GM21737 (cell line): ENCODE data around the gene PLXDC2.

ENCODE experiments used
- ATAC-seq: cut with Tn5 transposase; IDR thresholded peaks from one replicate; pipeline ENCODE4 v1.9.1; 2021; ENCODE audit warnings: mild to moderate bottlenecking, moderate library complexity; ENCODE audit not compliant: unreplicated experiment

PLXDC2 gene

DNA sequence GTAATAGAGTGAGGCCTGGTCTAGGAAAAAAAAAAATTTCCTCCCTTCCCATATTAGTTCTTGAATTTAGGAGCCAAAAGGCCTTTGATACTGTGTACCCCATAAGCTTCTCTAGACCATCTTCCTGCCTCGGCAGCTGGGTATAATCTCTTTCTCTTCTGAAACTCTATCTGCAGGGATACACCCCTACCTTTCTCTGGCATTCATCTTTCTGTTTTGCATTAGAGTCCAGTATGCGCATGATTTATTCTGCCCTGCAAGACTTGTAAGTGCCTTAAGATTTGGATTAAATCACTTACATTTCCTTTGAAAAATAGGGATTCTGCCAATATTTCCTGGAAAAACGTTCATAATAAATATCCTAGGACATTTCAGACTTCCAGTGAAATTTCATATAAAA, 431.2 kb downstream of the PLXDC2 start:
- no peak for ATAC-seq

DNA sequence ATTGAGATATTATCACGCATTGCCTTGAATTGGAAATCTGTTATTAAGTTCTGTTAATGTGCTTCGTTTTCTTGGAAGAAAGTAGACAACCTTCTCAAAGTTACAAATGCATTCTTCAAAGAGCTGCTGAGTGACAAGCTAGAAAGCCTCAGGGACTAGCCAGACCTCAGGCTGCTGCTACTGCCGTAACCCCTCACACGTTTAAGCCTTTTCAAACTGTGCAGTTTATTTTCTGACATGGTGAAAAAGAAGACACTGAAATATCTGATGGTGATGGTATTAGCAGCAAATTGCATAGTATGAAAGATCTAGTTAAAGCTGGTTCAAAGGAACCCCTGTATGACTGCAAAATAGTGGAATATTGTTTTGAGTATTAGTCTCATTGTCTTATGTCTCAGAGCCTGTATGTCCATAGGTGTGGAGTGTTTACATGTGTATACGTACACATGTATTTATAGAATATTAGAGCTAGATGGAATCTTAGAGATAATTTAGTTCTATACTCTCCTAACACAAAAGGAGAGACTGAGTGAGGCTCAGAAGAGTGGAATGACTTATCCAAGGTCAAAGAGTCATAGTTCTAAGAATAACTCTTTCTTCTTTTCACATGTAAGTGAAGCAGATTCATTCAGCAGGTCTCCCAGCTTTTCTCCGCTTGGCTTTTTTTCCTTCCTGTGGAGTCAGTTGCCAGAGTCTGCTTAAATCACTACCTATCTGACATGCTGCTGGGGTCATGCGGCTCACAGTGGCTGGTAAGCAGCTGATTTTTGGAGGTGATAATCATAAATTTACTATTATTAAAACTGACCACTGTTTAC, 431.9 kb downstream of the PLXDC2 start:
- no peak for ATAC-seq

DNA sequence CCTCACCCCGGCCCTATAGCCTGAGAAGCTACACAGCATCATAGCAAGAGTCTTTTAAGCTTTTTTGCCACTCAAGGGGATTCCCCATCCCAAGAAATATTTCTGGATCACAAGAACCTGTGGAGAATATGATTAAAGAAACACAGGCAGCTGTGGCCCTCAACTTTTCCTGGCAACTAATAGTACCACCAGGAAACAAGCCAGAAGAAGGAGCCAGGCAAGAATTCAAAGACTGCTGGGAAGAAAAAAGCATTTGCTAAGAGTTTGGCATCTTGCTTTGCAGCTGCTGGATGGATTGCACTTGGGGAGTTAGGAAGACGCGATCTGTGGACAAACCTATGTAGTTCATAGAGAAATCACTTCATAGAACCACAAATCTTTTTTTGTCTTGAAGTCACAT, 437.8 kb downstream of the PLXDC2 start:
- no peak for ATAC-seq

DNA sequence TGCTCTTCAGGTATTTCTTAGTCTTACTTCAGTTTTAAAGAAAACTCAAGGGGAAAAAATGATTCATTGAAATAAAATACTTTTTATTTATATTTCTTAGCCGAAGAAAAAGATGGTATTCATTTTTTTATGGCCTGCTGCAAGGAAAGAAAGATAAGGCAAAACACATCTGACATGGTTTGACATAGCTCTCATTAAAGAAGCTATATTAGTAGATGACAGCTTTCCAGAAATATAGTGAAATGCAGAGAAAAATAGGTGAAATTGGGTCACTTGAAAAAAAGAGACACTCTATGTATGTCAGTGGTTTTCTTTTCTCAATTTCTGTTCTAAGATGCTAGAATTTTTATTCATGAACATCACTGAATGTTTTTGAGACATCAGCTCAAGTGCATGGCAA, 438.3 kb downstream of the PLXDC2 start:
- no peak for ATAC-seq

DNA sequence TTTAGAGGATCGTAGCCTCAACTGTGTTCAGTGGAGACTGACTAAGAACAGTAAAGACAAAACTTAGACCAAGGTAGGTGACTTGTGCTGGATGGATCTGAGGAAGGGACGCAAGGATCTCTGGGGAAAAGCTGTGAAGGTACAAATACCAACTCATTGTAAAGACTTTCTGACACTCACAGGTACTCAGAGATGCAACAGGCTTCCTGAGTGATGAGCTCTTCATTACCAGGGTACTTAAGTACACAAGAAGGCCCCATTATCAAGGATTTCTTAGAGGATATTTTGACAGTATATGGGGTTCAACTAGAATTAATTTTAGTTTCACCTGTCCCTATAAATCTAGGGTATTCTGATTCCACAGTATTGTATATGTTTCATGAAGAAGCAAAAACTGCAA, 440.7 kb downstream of the PLXDC2 start:
- no peak for ATAC-seq

DNA sequence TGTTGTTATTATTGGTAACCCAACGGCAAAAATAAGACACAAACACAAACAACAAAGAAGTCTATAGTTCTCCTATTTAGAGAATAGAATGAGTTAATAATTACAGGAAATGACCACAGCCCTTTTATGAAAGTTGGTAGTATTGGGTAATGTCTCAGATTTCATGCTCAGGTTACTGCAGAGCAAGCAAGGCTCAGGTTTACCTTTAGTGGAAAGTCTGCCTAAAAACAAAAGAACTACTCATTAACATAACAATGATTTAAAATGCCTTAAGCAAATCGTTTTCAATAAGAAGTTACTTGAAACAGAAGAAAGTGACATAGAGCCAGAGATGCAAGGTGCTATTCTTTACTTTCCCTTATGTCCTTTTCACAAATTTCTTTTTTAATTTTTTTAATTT, 441.2 kb downstream of the PLXDC2 start:
- no peak for ATAC-seq

DNA sequence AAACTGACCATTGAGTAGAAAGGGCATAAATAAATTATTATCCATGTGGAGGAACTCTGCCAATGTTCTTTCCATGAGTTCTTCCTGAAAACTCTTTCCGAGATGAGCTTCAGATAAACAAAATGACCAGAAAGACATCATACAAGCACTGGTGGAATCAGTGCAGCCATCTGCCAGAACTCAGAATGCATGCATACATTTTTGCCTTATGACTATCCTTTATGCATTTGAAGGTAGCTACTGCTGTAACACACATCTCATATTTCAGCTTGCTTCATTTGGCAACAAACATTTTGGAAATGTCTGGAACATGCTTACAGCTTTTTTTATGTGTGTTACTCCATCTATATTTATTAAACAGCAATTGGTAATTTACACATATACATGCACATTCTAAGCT, 448.9 kb downstream of the PLXDC2 start:
- ATAC-seq: no peak

DNA sequence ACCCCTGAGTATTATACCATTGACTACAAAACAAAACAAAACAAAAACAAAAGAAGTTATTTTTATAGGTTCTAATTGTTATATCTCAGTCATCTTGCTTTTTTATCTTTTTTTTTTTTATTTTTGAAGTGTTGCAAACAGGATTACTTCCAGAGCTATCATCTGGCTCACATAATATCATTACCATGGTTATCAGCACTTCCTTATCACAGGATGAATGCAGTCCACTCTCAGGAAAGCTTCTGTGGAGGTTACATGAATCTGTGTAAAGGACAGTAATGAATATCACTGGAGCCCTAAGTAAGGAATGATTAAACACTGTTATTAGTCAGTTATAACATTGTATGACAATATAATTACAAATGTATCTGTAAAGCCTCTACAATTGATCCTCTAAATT, 451.5 kb downstream of the PLXDC2 start:
- no peak for ATAC-seq

DNA sequence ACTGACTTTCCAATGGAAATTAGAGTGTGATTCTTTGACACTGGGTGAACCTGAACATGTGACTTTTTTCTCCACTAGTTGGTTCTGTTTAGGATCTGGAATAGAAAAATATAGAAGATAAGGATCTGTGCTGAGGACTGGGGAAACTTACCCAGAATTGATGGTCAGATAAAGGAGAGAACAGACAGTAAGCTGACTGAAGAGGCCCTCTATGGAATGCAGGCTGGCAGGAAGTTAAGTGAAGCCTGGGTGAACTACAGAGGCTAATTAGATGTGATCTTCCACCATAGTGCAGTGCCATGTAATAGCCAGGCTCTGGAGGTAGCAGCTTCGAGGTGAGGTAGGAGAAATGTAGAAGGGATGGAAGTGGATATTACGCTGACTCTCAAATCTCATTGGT, 455.3 kb downstream of the PLXDC2 start:
- no peak for ATAC-seq

DNA sequence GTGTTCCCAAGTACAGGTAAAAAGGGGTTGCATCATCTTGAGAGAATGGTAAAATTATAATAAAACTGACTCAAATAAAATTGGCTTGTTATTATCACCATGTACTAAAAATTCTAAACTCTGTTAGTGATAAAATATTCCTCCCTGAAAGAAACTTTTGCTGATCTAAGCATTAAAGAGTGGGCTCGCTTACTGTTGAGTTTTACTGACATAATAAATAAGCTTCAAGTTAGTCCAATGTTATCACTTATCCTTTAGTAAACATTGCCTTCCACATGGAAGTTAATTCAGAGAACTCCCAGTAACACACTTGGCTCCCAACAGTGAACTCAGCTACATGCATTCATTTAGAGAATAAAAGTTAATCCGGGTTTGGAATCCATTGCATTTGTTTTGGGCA, 456.4 kb downstream of the PLXDC2 start:
- no peak for ATAC-seq

DNA sequence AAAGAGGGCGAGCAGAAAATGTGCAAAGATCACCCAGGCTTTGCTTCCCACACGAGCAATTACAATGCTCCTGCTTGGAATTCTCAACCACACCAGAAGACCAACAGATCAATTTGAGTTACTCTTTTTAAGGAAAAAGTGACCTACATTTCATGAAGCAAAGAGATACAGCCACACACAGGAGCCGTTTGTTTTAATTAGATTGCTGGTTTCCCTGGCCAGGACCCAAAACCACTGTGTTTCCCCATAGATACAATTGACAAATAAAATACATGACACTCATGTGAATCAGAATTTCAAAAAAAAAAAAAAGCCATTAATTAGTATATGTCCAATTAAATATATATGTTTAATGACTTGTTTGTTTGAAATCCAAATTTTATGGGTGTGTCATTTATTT, 458.3 kb downstream of the PLXDC2 start:
- no peak for ATAC-seq

DNA sequence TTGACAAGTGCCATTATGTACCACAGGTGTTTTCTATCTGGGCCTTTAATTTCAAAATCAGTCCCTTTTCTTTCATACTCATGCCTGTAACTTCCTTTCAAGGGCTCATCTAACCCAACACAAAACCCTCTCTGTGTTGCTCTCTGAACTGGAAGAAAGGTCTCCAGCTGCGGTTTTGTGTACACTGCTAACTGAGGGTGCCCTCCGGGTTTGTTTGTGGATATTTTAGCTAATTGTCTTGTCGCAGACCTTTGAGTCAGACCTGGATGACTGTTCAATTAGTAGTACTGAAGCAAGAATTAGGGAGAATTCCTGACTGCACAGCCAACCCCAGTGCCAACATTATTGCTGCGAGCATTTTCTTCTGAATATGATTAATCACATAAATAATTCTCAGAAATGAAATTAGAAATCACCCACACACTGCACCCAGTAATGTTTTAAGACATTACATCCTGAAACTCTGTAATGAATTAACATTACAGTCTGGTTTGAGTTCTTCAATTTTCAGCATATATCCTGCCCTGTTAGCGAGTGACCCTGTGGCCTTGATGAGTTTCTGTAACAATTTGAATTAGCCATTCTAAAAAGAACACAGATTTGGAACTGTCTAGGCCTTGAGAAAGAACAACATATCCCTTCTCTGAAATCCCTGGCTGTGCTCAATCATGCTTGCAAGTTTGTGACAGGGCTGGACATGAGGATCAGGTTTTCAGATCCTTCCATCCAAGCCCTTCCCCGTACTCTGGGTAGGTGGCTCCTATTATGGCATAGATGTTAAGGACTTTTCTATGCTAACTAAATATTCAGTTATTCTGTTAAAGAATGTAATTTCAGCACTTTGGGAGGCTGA, 460.1 kb downstream of the PLXDC2 start:
- no peak for ATAC-seq

DNA sequence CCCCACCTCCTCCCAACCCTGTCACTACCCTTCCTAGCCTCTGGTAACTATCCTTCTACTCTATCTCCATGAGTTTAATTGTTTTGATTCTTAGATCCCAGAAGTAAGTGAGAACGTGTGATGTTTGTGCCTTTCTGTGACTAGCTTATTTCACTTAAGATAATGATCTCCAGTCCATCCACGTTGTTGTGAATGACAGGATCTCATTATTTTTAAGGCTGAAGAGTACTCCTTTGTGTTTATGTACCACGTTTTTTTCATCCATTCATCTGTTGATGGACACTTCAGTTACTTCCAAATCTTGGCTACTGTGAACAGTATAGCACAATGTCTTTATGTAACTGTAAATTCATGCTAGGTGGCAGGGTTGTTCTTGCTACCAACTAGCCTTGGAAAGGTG, 461.6 kb downstream of the PLXDC2 start:
- ATAC-seq: no peak

DNA sequence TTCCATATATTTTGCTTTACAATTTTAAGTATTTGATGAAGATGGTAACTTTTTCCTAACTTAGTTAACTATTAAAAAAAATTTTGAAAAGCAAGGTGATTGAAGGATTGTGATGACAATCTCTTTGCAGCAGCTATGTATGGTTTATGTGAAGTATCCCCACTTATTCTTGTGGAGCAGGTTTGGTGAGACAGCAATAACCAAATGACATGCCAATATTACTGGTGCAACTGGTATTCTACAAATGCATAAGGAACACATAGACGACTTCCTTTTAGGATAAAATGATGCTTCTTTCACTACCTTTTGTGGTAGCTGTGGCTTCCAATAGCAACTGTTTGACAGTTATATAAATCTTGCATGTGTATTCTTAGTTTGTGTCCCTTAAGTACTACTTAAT, 465.3 kb downstream of the PLXDC2 start:
- no peak for ATAC-seq

DNA sequence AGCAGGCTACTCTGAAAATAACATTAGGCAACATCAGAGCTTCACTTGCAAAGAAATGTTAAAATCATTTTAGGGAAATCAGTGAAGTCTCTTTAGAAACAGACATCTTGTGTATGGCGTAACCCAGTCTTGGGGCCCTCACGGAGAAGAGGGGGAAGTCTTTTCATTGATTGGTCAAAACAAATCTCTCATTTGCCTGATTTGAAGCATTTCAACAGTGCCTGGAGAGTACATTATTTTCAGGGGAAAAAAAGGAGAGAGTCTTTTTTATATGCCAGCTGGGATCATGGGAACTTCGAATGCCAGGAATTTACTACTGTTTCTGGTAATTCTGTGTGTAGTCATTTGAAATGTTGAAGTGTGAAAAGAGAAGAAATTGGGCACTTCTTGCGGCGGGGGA, 471.4 kb downstream of the PLXDC2 start:
- ATAC-seq: no peak

DNA sequence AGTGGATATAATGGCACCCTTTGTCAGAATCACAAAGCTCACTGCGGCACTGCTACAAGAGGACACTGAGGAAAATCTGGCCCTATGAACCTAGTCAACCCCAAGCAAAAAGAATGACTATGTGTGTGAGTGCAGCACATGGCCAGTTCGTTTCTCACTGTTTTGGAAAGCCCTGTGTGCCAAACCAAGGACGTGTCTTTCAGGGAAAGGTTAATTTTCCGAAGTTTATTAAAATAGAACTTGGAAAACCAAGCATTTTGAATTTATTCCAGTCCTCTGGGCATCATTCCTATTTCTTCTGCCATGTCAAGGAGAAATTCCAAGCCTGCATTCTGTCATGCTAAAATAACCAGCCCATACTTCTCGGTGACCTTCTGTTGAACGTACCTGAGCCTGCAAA, 471.8 kb downstream of the PLXDC2 start:
- ATAC-seq: no peak

DNA sequence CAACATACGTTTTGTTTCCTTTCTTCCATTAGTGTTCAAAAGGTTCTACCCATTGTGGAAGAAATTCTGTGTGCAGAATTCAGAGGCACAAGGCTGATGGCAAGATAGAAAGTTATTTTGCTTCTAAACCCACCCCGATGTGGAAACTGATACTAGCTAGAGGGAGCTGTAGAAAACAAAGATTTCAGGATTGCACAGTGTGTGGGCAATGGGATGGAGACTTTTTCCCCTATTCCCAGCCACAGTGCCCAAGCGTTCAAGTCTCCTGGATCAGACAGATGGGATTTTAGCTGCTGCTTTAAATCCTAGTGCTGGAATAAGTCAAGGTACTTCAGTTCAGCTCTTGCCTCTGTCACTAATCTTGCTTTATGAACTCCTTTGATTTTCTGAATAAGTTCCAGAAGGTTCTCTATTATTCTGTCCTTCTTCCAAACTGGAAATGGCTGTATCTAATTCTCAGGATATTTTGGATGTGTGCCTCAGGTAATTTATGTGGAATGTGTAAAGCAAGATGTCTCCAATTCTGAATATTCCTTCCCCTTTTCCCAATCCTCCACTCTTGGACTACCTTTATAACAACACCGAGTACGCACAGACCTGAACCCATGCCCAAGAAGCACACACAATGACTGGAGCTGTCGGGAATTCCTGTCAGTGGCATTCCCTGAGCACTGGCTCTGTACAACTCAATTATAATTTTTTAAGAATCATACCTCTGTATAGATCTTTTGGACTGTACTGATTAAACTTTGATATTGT, 473.0 kb downstream of the PLXDC2 start:
- ATAC-seq: no peak

DNA sequence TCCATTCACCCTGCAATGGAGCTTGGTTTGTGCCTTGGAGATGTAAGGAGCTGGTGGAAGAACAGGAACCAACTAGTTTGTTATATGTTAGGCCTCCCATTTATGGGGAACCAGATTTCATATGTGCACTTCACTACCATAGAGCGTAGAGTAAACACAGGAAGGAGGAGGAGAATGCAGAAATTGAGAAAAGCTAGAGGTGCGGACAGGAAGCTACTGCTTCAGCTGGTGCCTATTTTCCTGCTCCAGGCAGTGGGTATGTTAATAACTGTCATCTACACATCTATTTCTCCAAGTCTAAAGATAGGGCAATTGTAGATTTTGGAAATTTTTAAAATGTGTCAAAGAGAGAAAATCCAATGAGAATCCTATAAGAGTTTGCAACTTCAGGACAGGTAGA, 482.2 kb downstream of the PLXDC2 start:
- ATAC-seq: no peak

DNA sequence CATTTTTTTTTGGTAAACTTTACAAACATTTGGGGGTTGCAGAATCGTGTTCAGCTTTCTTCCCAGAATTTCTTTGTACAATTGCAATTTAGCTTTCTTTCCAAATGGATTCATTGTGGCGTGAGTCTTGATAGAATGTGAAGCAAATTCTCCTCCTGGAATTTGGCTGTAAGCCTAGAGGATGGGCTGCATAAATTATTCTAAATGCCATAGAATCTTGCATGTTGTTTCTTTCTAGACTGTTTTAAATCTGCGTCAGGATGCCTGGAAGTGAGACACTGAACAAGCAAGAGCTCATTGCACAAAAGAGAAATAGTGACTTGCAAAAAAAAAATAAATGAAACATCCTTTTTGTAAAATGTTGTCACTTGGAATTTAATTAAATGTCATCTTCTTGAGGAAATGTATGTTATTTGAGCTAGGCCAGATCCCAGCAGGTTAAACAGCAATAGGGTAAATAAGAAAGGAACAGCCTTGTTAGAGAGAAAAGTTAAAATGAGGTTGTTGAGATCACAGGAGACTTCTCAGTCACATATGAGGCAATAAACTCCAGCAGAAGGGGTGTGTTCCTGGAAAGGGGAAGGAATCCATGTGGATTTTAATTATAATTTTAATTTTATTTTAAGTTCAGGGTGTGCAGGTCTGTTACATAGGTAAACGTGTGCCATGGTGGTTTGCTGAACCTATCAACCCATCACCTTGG, 483.0 kb downstream of the PLXDC2 start:
- no peak for ATAC-seq

DNA sequence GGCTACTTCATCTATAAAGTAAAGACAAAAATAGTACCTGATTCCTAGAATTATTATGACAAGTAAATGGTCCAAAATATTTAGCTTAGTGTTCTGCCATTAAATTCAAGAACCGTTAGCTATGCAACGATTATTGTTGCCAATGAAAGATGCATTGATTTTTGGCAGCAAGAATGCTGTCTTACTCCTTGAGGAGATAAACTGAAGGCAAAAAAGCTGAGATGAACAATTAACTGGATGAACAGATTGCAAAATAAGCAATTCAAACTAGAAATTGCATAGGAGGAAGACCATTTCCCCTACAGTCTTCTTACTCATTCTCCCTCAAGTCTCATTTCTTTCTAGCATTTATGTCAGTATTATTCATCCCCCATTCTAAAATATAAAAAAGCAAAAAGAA, 484.5 kb downstream of the PLXDC2 start:
- no peak for ATAC-seq

DNA sequence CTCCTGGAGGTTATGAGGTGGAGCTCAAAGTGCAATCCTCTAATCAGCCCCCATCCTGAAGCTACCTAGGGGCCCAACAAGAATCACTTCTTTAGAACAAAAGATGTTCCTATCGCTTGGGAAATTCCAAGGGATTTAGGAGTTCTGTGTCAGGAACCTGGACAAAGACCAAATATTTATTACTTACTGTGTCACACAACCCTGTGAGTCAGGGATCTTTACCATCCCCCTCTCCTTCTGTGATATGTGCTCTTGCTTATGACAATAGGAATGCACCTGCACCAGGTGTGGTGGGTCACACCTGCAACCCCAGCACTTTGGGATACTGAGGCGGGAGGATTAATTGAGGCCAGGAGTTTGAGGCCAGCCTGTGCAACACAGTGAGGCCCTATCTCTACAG, 485.8 kb downstream of the PLXDC2 start:
- no peak for ATAC-seq
